ENCODE measurements around the gene SND1. TPM values are rescaled to one million over a fixed set of nuclear protein-coding genes. Genes with fewer than 3 reads are reported as not detected.

Gene SND1
- total RNA-seq, 1 donor from 2014 or later = 165 TPM

- Mint-ChIP-seq H3K36me3 (ENCODE audit: unreplicated experiment) (no peaks in the 10 kb centered on the region), H3K4me3 (ENCODE audit: unreplicated experiment) (no peak overlapping the region), H3K4me1 (ENCODE audit: low read depth, unreplicated experiment) (peaks cover 17% of the 10 kb centered on the region), H3K9me3 (ENCODE audit: unreplicated experiment) (peaks cover 3% of the 10 kb centered on the region), H3K27ac (ENCODE audit: unreplicated experiment) (no peak overlapping the region), H3K27me3 (ENCODE audit: unreplicated experiment) (peaks cover 2% of the 10 kb centered on the region)
- DNase-seq = no peak
- TF ChIP-seq, protein P1, sequence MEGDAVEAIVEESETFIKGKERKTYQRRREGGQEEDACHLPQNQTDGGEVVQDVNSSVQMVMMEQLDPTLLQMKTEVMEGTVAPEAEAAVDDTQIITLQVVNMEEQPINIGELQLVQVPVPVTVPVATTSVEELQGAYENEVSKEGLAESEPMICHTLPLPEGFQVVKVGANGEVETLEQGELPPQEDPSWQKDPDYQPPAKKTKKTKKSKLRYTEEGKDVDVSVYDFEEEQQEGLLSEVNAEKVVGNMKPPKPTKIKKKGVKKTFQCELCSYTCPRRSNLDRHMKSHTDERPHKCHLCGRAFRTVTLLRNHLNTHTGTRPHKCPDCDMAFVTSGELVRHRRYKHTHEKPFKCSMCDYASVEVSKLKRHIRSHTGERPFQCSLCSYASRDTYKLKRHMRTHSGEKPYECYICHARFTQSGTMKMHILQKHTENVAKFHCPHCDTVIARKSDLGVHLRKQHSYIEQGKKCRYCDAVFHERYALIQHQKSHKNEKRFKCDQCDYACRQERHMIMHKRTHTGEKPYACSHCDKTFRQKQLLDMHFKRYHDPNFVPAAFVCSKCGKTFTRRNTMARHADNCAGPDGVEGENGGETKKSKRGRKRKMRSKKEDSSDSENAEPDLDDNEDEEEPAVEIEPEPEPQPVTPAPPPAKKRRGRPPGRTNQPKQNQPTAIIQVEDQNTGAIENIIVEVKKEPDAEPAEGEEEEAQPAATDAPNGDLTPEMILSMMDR (IDR thresholded peaks at IDR 0.05; ENCODE audit: partially characterized antibody, unreplicated experiment) = no peak
These were observed 242.6 kb downstream of the SND1 start for GRCh38 chr7:127894588-127894987.

DNA sequence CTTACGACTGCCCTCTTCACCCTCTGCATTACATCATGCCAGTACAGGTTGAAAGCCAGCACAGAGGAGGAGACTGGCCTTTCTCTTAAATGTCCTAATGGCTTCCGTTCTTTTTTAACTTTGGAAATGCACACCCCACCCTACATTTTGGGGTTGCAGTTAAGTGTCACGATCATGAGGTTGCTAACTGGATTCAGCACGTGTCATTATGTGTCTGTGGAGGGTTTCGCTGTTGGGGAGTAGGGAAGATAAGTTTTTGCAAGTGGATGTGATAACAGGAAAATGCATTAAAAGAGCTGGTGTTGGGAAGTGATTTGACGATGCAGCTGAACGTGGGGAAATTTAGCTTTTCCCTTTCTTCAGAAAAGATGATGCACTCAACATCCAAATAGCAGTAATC is 243.4 kb downstream of the SND1 start:
- H3K36me3 Mint-ChIP-seq (ENCODE audit: unreplicated experiment) = no peaks in the 10 kb centered on the region
- H3K4me3 Mint-ChIP-seq (ENCODE audit: unreplicated experiment) = no peak overlapping the region
- no peak for DNase-seq
- peaks cover 15% of the 10 kb centered on the region for H3K4me1 Mint-ChIP-seq (ENCODE audit: low read depth, unreplicated experiment)
- peaks cover 2% of the 10 kb centered on the region for H3K27me3 Mint-ChIP-seq (ENCODE audit: unreplicated experiment)
- no peak overlapping the region for H3K27ac Mint-ChIP-seq (ENCODE audit: unreplicated experiment)
- H3K9me3 Mint-ChIP-seq (ENCODE audit: unreplicated experiment) = peaks cover 2% of the 10 kb centered on the region
- TF ChIP-seq, protein P1 (IDR thresholded peaks at IDR 0.05; ENCODE audit: partially characterized antibody, unreplicated experiment) = no peak

GRCh38 chr7:127895814-127896280 is 243.9 kb downstream of the SND1 start:
- TF ChIP-seq, protein P1 (IDR thresholded peaks at IDR 0.05; ENCODE audit: partially characterized antibody, unreplicated experiment) = no peak
- no peaks in the 10 kb centered on the region for H3K36me3 Mint-ChIP-seq (ENCODE audit: unreplicated experiment)
- peaks cover 16% of the 10 kb centered on the region for H3K4me1 Mint-ChIP-seq (ENCODE audit: low read depth, unreplicated experiment)
- H3K9me3 Mint-ChIP-seq (ENCODE audit: unreplicated experiment) = peaks cover 2% of the 10 kb centered on the region
- no peak overlapping the region for H3K27ac Mint-ChIP-seq (ENCODE audit: unreplicated experiment)
- H3K4me3 Mint-ChIP-seq (ENCODE audit: unreplicated experiment) = no peak overlapping the region
- no peak for DNase-seq
- H3K27me3 Mint-ChIP-seq (ENCODE audit: unreplicated experiment) = peaks cover 2% of the 10 kb centered on the region

DNA sequence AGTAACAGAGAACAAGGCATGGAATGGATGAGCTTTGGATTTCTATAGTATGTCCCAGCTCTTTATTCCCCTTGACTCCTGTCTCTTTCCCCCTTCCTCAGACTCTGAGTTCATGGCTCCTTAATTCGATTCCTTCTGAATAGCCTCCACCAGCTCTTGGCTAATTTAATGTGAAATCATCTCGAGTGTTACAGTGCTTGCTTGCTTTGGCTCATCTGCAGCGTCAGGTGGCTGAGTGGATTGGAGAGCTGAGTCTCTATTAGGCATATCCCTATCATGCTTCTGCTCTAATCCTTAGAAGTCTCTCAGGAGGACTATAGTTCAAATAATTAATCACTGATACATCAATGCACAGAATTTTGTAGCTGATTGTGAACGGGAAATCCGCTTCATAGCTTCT is 244.7 kb downstream of the SND1 start:
- Mint-ChIP-seq H3K27me3 (ENCODE audit: unreplicated experiment) (no peaks in the 10 kb centered on the region), H3K9me3 (ENCODE audit: unreplicated experiment) (peaks cover 2% of the 10 kb centered on the region), H3K4me3 (ENCODE audit: unreplicated experiment) (no peak overlapping the region), H3K4me1 (ENCODE audit: low read depth, unreplicated experiment) (peaks cover 16% of the 10 kb centered on the region), H3K27ac (ENCODE audit: unreplicated experiment) (no peak overlapping the region), H3K36me3 (ENCODE audit: unreplicated experiment) (no peaks in the 10 kb centered on the region)
- DNase-seq = no peak
- TF ChIP-seq, protein P1 (IDR thresholded peaks at IDR 0.05; ENCODE audit: partially characterized antibody, unreplicated experiment) = no peak

GRCh38 chr7:127897704-127898454 is 245.9 kb downstream of the SND1 start:
- no peaks in the 10 kb centered on the region for H3K27me3 Mint-ChIP-seq (ENCODE audit: unreplicated experiment)
- no peak overlapping the region for H3K4me3 Mint-ChIP-seq (ENCODE audit: unreplicated experiment)
- TF ChIP-seq, protein P1 (IDR thresholded peaks at IDR 0.05; ENCODE audit: partially characterized antibody, unreplicated experiment) = no peak
- H3K27ac Mint-ChIP-seq (ENCODE audit: unreplicated experiment) = no peak overlapping the region
- DNase-seq = no peak
- H3K9me3 Mint-ChIP-seq (ENCODE audit: unreplicated experiment) = peaks cover 2% of the 10 kb centered on the region
- peaks cover 16% of the 10 kb centered on the region for H3K4me1 Mint-ChIP-seq (ENCODE audit: low read depth, unreplicated experiment)
- no peaks in the 10 kb centered on the region for H3K36me3 Mint-ChIP-seq (ENCODE audit: unreplicated experiment)
